UCSD-AML1 (cell line): ENCODE data around the gene FAM161B.
"Not testable (repeated sequence)": the region's sequence is repeated elsewhere in the genome, so short reads cannot be mapped to it uniquely, and the experiment has no call there.

Experiments
- DNase-seq: peaks from one replicate; lab custom pipeline; 2025; ENCODE audit not compliant: unreplicated experiment; lab: John Stamatoyannopoulos, UW

The FAM161B gene

DNA sequence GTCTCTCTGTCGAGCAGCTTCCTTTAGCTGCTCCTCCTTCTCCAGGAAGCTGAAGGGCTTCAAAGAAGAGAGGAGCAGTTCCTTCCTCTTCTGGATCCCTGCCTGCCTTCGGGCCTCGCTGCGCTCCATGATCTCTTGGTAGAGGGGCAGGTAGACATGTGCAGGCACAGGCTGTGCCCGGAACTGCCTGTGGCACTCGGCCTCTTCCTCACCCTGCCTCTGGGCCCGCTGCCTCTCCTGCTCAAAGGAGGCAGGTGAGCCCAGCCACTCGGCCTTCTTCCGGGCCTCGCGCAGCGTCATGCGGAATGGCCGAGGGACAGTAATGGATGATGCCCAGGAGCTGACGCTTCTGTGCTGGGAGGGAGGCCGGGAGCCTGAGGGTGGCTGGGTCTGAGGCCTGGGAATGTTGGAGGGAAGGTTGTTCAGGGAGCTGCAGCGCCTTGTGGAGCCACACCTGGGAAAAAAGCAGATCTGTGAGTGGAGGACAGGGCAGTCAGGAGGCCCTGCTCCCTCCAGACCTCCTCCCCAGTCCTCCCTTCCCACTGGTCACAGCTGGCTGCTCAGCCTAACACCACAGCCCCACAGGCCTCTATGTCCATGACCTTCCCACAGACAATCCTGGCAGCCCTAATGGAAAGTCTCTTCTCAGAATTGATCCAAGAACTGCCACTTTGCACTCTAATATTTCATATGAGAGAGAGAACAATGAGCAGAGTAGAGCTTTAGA lies 5.3 kb downstream of the FAM161B start:
- peak; percentile 36 for DNase-seq

DNA sequence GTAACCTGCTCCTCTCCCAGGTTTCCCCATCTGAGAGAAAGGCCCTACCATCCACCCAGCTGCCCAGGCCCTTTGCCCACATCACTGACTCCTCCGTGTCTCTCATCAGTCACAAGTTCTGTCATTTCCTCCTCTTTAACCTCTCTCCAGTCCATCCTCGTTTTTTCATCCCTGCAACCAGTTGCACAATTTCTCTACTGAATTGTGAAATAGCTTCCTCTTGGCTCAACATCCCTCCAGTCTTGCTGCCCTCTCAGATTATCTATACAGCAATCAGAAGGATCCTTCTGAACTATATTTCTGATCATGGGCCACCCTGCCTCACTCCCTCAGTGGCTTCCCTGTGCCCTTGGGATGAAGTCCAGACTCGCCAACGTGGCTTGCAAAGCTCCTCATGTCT lies 6.8 kb downstream of the FAM161B start:
- peak; percentile 38 for DNase-seq

GRCh38 chr14:73942180-73942579 lies 7.7 kb downstream of the FAM161B start:
- DNase-seq: no peak

- DNase-seq: no peak
Observed at GRCh38 chr14:73937012-73937411, 12.9 kb downstream of the FAM161B start.

DNA sequence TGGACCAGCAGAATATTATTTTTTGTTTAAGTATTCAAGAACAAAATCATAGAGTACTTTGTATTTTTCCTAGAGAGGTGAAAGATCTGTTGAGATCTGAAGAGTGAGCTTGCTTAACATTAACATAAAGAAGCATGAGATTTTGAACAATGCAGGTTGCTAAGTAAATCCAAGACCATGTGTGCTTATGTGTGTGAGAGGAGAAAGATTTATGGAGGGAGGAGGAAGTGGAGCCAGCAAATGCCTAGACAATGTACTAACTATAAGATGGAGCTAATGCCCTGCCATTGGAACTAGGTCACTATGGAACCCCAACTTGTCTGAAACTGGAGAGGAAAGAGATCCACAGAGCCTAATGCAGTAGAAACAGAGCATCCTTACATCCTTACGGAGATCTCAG lies 13.3 kb downstream of the FAM161B start:
- DNase-seq: no peak

DNA sequence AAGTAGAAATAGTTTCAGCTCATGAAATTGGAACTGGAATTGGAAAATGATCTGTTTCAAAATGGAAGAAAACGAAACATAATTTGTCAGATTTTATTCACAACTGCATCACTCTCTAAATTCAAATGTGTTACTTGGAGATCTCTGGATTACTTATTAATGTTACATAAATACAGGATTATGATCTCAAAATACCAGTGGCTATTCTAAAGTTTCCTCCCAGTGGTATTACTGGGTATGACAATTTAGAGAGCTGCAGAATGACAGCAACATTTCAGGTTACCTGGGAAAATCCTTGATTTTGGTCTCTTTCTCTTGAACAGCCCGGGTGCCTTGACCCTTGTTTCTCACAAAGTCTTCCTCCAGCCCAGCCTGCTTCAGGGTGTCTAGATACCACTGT lies 14.2 kb downstream of the FAM161B start:
- DNase-seq: no peak

GRCh38 chr14:73924337-73924736 lies 25.6 kb downstream of the FAM161B start:
- DNase-seq: no peak

DNA sequence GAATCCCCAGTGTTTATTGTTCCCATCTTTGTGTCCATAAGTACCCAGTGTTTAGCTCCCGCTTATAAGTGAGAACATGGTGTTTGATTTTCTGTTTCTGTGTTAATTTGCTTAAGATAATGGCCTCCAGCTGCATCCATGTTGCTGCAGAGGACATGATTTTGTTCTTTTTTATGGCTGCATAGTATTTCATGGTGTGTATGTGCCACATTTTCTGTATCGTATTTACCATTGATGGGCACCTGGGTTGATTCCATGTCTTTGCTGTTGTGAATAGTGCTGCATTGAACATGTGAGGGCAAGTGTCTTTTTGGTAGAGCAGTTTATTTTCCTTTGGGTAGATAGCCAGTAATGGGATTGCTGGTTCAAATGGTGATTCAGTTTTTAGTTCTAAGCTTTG lies 30.4 kb downstream of the FAM161B start:
- DNase-seq: not testable (repeated sequence)

GRCh38 chr14:73916324-73916723 lies 33.6 kb downstream of the FAM161B start:
- DNase-seq: no peak

- DNase-seq: no peak
Observed at GRCh38 chr14:73913256-73913655, 36.6 kb downstream of the FAM161B start.

DNA sequence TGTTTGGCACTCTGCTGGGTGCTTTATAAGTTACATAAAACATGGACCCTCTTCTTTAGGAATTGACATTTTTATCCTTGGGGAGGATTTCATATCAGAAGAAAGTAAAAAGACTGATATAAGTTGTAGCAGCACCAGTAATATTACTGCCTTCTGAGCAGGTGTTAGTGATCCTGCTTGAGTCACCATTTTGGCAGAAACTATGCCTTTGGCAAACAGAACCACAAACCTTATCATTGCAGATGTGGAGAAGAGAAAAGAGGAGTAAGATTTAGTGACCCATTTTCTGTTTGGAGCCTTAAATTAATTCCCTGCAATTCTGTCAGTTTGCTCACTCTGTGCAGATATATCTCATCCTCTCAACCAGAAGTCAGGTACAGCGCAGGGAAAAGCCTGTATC lies 40.2 kb downstream of the FAM161B start:
- DNase-seq: no peak

DNA sequence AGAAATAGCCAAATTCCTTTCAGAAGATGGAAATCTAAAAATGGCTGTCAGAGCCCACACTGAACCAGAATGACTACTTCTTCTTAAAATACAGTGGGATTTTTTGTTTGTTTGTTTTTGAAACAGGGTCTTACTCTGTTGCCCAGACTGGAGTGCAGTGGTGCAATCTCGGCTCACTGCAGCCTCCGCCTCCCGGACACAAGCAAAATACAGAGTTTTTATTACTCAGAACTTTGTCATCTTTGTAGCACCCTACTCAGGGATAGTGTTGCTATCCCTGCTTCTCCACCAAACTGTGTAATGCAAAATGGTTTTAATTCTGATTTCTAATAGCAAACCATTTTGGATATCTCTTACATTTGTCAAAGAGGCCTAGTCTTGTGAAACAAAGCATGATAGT lies 46.9 kb downstream of the FAM161B start:
- DNase-seq: no peak

DNA sequence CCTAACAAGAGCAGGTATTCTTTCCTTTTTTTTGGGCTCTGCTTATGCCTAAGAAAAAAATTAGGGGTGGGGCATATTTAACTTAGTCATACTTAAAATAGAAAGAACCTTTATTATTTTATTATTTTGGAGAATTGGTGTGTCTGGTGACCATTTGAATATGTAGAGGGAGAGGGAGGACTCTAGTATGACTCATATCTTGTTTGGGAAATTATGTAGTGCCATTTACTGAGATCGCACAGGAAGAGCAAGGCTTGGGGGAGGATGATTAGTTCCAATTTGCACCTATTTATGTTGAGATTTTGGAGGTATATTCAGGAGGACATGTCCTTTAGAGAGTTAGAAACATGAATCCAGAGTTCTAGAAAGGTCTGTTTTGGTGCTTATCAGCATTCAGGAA lies 53.4 kb downstream of the FAM161B start:
- no peak for DNase-seq

DNA sequence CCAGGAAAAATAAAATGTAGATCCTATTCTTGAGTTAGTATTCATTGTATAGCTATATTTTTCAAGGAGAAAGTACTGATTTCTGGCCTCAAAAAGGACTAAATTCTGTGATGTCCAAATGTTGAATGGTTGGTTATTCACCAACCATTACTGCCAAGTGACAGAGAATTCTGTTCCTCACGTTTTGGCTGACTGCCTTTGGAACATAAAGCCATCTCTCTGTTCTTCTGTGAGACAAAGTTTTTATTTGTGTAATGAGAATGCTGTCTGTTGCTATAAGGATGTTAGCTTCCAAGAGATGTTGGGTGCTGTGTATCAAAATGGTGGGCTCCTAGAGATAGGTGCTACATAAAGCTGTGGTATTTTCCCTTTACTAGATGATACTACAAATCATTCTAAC lies 54.0 kb downstream of the FAM161B start:
- DNase-seq: no peak

DNA sequence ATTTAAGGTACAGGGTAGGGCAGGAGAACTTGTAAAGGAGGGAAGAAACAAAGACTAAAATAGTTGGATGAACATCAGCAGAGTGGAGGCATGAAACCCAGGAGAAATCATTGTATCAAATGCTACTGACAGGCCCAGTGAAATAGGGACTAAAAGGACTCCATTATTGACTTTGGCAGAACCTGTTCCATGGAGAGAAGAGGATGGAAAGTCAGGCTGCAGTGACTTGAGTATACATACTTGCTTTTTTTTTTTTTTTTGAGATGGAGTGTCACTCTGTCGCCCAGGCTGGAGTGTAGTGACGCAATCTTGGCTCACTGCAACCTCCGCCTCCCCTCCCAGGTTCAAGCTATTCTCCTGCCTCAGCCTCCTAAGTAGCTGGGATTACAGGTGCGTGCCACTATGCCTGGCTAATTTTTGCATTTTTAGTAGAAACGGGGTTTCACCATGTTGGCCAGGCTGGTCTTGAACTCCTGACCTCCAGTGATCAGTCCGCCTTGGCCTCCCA lies 55.7 kb downstream of the FAM161B start:
- DNase-seq: not testable (repeated sequence)

DNA sequence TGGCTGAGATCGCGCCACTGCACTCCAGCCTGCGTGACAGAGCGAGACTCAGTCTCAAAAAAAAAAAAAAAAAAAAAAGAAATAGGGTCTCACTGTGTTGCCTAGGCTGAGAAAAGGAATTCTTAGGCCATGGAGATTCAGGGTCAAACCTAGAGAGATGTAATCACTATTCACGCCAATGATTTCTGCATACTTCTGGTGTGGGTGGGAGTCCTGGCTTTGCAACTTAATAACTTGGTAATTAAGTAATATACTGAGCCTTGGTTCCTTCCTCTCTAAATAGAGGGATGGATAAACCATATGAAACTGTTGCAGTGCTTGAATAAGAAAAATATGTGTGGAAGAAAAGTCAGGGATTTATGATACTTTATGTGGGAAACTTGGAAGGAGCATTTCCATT lies 60.5 kb downstream of the FAM161B start:
- no peak for DNase-seq

- DNase-seq: no peak
Observed at GRCh38 chr14:73888971-73889370, 60.9 kb downstream of the FAM161B start.

- no peak for DNase-seq
Observed at GRCh38 chr14:73888460-73888725, 61.5 kb downstream of the FAM161B start.

- no peak for DNase-seq
Observed at GRCh38 chr14:73887694-73888459, 62.0 kb downstream of the FAM161B start.

DNA sequence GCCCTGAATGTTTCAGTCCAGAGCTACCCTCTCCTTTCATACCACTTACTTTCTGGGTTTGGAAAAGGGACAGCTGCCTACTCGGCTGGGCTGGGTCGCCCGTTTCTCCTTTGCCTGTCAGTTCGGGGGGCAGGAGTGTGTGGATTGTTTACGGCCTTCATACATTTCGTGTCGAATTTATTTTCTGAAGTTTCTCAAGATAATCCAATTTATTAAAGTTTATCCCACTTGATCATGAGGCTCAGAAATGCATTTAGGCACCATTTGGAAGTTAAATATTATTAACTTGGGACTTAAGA lies 62.6 kb downstream of the FAM161B start:
- no peak for DNase-seq

DNA sequence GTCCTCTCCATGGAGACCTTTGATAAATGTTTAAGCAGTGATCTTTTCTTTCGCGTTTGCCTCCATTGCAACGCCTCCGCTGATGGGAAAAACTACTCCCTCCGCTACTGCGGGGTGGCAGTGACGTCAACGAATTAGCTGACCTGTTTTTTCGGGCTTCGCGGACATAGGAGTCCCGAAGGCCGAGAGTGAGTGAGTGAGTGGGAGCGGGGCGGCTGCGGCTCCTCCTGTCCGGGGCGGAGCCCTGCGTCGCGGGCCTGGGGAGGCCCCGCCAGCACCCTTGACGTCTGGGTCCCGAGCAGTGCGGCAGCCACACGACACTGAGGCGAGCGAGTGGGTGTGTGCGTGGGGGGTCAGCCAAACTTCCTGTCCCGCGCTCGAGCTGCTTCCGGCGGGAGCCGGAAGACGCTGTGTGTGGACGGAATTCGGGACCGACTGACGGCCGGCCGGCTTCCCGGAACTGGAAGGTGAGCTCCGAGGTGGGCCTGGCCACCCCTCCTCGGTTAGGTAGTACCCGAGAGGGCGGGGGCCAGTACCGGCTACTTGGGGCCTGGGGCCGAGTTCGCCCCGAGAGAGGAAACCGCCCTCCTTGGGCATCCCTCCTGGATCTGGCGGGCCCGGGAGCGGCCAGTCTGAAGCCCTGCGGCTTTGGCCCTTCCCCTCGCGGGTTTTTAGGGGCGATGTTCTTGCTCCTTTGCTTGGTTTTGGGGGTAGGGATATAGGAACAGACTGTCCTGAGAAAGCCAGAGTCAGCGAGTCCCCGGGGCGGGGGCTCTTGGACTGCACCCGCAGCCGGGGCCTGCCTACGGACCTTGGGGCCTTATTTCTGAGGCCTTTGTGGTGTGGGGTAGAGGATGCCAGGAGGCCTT lies 63.2 kb downstream of the FAM161B start, which contains the start of gene ZNF410:
ZNF410 (plus strand) TSS at position 411 of the 869 bp plus-strand sequence. CDS start 5,317 bp downstream, outside the sequence.
- DNase-seq: peak; percentile 97
